ENCODE measurements around the gene VDR.

DNA sequence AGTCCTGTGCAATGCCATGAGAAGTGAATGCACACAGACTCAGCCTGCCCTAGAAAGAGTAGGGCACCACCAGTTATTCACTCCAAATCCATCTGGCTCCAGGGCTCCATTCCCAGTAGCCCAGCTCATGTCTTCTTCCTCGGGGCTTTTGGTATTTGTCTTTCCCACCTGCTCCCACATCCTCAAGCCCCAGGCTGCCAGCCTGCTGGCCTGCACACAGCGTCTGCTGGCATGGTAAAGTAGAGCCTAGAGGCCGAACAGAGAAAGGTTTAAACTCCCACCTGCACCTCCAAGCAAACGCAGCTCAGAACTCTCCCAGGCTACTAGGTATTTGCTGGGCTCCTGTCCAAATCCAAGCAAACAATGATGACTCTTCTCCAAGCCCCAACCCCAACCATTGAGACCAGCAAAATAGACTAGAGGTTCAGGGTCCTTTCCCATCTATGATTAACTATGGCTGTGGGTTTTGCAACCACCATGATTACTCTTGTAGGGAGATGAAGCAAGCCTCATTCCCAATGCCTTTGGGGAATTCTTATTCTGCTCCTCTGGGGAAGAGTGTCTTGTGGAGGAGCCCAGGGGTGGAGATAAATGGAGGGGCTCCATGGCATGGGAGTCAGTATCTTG, 5.2 kb upstream of the VDR start:
- TF ChIP-seq, protein P1, sequence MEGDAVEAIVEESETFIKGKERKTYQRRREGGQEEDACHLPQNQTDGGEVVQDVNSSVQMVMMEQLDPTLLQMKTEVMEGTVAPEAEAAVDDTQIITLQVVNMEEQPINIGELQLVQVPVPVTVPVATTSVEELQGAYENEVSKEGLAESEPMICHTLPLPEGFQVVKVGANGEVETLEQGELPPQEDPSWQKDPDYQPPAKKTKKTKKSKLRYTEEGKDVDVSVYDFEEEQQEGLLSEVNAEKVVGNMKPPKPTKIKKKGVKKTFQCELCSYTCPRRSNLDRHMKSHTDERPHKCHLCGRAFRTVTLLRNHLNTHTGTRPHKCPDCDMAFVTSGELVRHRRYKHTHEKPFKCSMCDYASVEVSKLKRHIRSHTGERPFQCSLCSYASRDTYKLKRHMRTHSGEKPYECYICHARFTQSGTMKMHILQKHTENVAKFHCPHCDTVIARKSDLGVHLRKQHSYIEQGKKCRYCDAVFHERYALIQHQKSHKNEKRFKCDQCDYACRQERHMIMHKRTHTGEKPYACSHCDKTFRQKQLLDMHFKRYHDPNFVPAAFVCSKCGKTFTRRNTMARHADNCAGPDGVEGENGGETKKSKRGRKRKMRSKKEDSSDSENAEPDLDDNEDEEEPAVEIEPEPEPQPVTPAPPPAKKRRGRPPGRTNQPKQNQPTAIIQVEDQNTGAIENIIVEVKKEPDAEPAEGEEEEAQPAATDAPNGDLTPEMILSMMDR (IDR thresholded peaks at IDR 0.05): no peak
- no peak for TF ChIP-seq POLR2A (IDR thresholded peaks at IDR 0.05)
